DND-41 (cell line): ENCODE measurements around the gene SLC8B1.

ENCODE experiments used
- CTCF ChIP-seq: IDR thresholded peaks from 2 replicates; pipeline ENCODE4 v1.5.1; 2012; ENCODE audit warnings: borderline replicate concordance, low read length, moderate library complexity, mild to moderate bottlenecking; ENCODE audit not compliant: poor library complexity, severe bottlenecking; ENCODE audit errors: extremely low read depth
- EZH2 ChIP-seq: IDR thresholded peaks from 3 replicates; pipeline ENCODE4 v1.6.1; 2012; ENCODE audit warnings: borderline replicate concordance, low read depth, mild to moderate bottlenecking, moderate library complexity, low read length, inconsistent platforms; ENCODE audit not compliant: severe bottlenecking

DNA sequence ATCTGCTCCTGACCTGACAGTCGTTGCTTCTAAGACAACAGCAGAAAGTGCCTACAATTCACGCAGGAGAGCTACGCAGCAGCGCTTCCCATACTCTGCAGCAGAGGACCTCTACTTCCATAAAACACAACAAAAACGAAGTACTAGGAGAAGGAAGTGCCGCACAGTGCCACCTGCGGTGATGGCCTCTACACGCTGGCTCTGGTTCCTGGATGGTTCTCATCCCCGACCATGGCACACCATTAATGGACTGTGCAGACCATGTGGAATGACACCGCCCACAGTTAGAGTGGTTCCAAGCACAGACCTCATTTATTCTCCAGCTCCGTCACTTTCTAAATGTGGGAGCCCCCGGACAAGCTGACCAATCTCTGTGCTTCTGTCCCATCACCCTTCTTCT lies 85.4 kb downstream of the SLC8B1 start:
- no peak for TF ChIP-seq CTCF
- TF ChIP-seq EZH2, result no peak
